ENCODE data around the gene CPT1B. TPM values are rescaled to one million over a fixed set of nuclear protein-coding genes. Genes with fewer than 3 reads are reported as not detected.
"Not testable (repeated sequence)": the region's sequence is repeated elsewhere in the genome, so short reads cannot be mapped to it uniquely, and the experiment has no call there.

The CPT1B gene
- total RNA-seq, 1 donor from 2014 or later, result 5.7 TPM

- FAIRE-seq, result no peak
Observed at GRCh38 chr22:50610041-50610451, 31.8 kb upstream of the CPT1B start.

DNA sequence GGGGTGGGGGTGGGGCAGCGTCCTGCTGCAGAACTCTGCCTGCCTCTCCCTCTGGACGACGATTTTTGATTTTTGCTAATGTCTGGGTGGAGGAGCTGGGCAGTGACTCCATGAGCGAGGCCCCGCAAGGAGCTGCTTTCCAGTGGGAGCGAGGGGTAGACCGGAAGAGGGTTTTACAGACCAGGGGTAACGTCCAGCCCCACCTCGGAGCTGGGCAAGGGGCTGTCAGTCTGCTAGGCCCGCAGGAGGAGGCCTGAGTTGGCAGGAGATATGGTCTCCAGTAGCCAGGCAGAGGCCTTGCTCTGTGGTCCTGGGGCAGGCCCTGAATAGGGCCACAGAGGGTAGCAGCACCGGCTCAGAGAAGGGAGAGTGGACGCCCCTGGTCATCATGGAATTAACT, 31.4 kb upstream of the CPT1B start:
- DNase-seq (ENCODE audit: low spot score in 2 of 2) (no peak), FAIRE-seq (no peak)

More at GRCh38 chr22:50610041-50610451, 31.8 kb upstream of the CPT1B start:
- no peak for DNase-seq (ENCODE audit: low spot score in 2 of 2)

DNA sequence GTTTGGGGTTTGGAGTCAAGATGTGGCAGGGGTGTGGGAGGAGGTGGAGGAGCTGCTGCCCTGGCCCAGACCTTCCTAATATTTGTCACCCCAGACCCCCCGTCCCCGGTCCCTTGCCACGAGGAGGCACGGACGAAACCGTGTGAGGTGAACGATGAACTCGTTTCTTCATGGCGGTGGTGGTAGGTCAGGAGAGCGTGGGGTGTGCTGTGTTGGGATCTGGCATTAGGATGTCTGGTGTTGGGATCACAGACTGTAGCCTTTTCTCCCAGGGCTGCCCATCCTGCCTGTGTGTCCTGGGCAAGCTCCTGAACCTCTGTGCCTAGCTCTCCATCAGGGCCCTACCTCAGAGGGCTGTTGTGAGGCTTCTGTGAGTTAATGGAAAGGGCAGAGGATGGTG, 30.8 kb upstream of the CPT1B start:
- DNase-seq (ENCODE audit: low spot score in 2 of 2) (no peak), FAIRE-seq (no peak)

- DNase-seq (ENCODE audit: low spot score in 2 of 2); FAIRE-seq: not testable (repeated sequence)
Observed at GRCh38 chr22:50608058-50608840, 30.0 kb upstream of the CPT1B start.

DNA sequence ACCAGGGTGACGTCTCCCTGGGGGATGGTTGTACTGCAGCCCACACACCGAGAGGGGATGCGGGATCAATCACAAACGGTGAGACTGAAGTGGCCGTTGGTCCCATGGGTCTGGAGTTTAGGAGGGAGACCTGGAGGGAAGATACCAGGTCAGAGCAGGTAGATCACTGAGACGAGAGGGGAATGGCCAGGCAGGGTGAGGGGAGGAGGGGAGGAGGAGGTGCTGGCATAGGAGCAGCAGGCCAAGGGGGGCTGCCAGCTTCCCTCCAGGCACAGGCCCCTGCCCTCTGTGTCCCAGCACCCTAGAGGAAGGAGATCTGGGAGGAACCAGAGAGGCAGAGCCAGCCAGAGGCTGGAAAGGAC, 29.4 kb upstream of the CPT1B start:
- FAIRE-seq (no peak), DNase-seq (ENCODE audit: low spot score in 2 of 2) (no peak)

DNA sequence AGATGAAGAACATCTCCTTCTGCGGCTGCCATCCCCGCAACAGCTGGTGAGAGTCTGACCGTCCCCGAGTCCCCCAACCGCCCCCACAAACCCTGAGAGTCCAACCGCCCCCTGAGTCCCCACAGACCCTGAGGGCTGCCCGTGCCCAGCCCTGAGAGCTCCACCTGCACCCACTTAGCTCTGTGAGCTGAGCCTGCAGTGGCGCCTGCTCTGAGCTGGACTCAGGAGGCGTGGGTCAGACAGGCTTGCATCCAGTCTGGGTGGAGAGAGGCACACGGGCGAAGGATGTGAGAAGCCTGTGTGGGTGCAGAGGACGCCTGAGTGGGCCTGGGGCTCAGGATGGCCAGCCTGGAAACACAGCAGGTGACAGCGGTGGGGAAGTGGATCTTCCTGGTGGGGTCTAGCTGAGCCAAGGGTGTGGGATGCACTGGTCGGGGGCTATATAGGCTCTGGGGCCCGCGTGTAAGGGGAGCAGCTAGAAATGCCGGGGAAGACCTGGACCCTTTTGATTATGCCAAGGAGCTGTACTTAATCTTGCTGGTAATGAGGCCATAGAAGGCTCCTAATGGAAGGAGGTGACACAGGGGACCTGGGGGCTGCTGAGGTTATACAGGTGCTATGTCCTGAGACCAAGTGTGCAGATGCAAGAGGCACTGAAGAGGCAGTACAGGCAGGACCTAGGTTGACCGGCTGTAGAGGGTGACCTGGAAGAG, 28.9 kb upstream of the CPT1B start:
- peak in 1 of 2 donors; percentile 30 for DNase-seq (ENCODE audit: low spot score in 2 of 2)
- FAIRE-seq, result no peak

- FAIRE-seq, result no peak
- peak in 1 of 2 donors; percentile 37 for DNase-seq (ENCODE audit: low spot score in 2 of 2)
Observed at GRCh38 chr22:50606165-50606945, 28.1 kb upstream of the CPT1B start.

DNA sequence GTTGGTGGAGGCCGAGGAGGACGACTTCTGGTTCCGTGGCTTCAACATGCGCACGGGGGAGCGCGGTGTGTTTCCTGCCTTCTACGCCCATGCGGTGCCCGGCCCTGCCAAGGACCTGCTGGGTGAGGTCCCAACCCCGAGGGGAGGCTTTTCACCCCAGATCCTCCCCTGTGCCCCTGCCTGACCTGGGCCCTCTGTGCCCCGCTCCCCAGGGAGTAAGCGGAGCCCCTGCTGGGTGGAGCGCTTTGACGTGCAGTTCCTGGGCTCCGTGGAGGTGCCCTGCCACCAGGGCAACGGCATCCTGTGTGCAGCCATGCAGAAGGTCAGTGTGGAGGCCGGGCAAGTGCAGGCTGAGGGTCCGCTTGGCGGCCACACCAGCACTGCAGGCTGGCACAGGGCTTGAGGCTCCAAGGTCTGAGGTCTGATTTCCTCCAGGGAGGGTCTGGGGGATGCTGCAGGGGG, 27.4 kb upstream of the CPT1B start:
- DNase-seq (ENCODE audit: low spot score in 2 of 2), result no peak
- FAIRE-seq, result no peak

GRCh38 chr22:50605002-50605612, 26.9 kb upstream of the CPT1B start:
- FAIRE-seq (no peak), DNase-seq (ENCODE audit: low spot score in 2 of 2) (no peak)

GRCh38 chr22:50604256-50605001, 26.2 kb upstream of the CPT1B start:
- DNase-seq (ENCODE audit: low spot score in 2 of 2) (no peak), FAIRE-seq (no peak)

DNA sequence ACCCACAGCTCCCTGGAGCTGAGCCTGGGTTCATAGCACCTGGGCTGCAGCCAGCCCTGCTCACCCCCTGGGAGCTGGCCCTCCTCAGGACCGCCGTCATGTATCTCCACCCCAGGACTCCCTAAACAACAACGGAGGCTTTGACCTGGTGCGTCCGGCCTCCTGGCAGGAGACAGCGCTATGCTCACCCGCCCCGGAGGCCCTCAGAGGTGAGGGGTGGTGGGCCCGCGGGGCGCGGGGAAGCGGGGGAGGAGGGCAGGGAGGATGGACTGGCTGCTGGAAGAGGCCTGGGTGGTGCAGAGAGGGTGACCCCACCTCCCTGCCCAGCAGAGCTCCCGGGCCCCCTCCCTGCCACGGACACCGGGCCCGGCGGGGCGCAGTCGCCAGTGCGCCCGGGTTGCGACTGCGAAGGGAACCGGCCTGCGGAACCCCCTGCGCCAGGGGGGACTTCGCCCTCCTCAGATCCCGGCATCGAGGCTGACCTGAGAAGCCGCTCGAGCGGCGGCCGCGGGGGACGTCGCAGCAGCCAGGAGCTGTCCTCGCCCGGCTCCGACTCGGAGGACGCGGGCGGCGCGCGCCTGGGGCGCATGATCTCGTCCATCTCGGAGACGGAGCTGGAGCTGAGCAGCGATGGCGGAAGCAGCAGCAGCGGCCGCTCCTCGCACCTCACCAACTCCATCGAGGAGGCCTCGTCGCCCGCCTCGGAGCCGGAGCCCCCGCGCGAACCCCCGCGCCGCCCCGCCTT, 25.5 kb upstream of the CPT1B start:
- no peak for FAIRE-seq
- no peak for DNase-seq (ENCODE audit: low spot score in 2 of 2)

GRCh38 chr22:50602338-50602700, 24.1 kb upstream of the CPT1B start:
- peak; percentile 27 to 51 for DNase-seq (ENCODE audit: low spot score in 2 of 2)
- no peak for FAIRE-seq

- DNase-seq (ENCODE audit: low spot score in 2 of 2) (peak in 1 of 2 donors; percentile 49), FAIRE-seq (no peak)
Observed at GRCh38 chr22:50601669-50602337, 23.6 kb upstream of the CPT1B start.

GRCh38 chr22:50600967-50601668, 22.9 kb upstream of the CPT1B start:
- FAIRE-seq (no peak), DNase-seq (ENCODE audit: low spot score in 2 of 2) (peak; percentile 53)

GRCh38 chr22:50600538-50600937, 22.3 kb upstream of the CPT1B start, which contains the start of gene MAPK8IP2:
Gene MAPK8IP2 (plus strand): TSS chr22:50600793. CDS start chr22:50600819, 26 bp downstream.
- no peak for FAIRE-seq
- peak; percentile 81 to 83 for DNase-seq (ENCODE audit: low spot score in 2 of 2)

DNA sequence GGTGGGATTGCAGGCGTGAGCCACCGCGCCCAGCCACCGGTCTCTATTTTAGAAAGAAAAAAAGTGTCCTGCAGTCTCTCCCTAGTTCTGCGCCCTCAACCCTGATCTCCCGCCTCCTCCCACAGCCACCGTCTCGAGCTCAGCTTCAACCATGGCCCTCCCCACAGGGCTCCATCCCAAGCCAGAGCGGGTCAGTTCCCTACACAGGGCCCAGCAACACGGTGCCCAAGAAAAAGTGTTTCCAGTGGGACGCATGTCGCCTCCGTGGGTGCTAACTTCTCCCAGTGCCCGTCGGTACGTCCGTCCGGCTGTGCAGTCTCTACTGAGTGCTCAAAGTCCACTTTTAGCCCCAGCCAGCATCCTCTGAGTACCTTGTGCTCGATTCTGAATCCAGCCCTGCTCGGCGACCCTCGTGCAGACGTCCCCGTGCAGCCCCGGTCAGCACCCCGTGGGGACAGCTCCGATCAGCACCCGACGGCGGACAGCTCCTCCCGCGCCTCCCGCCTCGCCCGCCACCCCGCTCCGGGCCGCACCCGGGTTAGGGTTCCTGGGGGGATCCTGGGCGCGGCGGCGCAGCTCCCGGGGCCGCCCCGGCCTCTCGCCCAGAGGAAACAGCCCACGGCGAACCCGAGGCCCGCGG, 21.7 kb upstream of the CPT1B start:
- FAIRE-seq, result no peak
- peak; percentile 88 to 89 for DNase-seq (ENCODE audit: low spot score in 2 of 2)

- no peak for FAIRE-seq
- no peak for DNase-seq (ENCODE audit: low spot score in 2 of 2)
Observed at GRCh38 chr22:50597097-50597496, 18.9 kb upstream of the CPT1B start.

All from frontal cortex (tissue), 4 donors.